EL (cell line): Measurements from ENCODE around the gene IL1RL2.

Experiments
- DNase-seq: peaks from one replicate; pipeline ENCODE4 v3.0.0-alpha.2; 2016

IL1RL2 gene

DNA sequence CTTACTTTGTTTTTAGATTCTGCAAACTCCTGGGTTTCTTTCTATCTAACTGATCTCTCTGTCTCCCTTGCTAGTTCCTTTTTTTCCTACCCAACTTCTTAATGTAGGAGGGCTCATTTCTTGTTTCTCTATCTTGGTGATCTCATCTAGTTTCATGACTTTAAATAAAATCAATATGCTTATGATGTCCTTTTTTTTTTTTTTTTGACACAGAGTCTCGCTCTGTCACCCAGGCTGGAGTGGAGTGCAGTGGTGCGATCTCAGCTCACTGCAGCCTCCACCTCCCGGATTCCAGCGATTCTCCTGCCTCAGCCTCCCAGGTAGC lies 82.3 kb downstream of the IL1RL2 start:
- no peak for DNase-seq

DNA sequence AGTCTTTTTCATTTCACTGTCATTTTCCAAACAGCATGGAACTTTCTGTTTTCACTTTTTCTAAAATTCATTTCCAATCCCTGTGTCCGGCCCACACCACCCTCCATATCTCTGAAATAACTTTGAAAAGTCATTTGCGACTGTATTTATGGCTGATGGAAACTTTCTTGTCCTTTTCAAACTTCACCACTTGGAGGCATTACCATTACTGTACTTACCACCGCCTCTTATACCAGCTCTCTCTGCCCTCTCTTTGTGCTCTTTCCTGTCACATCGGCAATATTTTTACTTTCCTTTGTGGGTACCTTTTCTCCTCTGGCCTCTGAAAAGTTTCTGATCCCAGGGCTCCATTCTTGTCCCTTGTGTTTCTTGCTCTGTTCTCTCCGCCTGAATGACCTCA lies 85.0 kb downstream of the IL1RL2 start:
- no peak for DNase-seq

DNA sequence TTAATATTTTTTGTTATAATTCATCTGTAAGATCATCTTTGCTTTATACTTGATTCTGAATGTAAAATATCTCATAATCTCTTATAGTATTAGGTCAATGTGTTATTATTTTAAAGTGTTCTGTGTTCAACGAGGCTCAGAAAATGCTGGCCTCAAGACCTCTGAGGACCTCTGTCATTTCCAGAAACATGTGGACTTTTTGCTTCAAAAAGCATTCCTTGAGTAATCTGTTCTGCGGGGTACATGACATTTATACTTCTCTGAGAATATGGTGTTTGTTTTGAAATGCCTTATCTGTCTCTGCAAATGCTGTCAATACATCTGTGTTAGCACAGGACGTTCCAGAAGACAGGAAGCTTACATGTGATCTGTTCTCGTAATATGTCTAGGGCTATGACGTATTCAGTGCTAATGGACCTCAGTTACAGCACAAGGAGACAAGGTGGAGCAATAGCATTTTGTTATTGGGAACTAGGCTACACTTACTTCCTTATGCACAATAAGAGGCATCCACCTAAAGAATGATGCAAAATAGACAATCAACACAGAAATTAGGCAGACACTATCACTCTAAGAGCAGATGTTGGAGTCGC lies 86.9 kb downstream of the IL1RL2 start:
- DNase-seq: no peak

DNA sequence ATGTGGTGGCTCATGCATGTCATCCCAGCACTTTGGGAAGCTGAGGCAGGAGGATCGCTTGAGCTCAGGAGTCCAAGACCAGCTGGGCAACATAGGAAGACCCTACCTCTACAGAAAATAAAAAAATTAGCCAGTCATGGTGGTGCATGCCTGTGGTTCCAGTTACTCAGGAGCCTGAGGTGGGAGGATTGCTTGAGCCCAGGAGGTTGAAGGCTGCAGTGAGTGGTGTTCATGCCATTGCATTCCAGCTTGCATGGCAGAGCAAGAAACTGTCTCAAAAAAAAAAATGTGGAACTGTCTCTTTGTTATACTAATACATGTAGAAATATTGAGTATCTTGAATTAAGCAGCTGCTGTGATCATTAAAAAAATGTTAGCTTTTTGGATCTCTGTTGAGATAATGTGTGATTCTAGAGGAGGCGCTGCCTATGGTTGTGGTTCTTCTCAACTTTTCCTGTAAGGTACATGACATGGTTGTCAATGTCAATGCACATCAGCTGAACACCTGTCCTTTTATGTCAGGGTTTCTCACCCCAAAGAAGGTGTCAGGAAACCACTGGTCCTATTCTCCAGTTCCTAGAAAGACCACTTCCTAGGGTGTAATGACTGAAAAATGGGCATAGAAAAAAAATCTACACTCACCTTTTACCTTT lies 89.9 kb downstream of the IL1RL2 start:
- DNase-seq: no peak

DNA sequence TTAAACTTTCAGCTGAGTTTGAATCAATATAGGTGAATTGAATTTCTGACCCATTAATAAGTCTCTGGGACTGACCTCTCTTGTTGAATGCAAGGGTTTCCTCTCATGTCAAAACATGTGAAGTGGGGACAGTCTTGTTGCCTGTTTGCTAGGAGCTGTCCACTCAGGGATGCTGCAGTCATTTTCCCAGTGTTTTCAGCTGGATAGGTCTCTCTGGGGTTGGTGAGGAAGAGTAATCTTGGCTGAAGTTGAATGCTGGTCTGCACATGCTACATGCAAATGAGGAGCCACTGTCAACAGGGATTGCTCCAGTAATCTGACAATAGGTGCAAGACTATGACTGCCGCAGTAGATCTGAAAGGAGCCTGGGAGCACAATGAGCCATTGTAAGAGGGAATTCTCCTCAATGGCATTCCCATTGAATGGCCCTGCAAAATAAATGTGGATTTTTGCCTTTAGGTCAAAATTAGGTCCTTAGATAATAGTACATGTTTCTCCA lies 90.4 kb downstream of the IL1RL2 start:
- DNase-seq: no peak

DNA sequence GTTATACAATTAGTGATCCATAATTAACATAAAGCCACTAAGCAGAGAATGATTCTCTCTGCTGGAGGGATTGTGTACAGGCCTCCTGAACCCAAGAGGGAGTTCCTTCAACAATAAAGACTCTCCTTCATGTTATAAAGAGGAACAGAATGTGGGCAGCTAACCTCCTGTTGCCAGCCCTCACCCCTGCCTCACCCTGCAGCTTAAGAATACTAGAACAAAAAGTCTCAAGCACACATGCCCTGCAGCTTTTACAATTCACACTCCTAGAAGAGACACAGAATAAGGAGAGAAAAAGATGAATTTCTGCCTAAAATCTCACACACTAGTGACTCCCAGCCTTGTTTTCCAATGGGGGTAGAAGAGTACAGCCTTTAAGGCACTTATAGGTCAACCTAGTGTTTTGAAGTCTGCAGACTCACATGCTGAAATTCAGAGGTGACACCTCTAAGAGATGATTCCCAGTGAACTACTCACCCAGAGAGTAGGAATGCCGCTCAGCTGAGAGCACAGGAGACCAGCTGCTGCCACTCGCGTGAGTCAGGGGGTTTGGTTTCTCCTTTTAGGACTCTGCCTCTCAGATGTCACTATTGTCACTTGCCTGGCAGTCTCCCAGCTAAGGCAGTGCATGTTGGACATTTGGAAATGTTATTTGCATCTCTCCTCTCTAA lies 92.0 kb downstream of the IL1RL2 start:
- peak; percentile 8 for DNase-seq

DNA sequence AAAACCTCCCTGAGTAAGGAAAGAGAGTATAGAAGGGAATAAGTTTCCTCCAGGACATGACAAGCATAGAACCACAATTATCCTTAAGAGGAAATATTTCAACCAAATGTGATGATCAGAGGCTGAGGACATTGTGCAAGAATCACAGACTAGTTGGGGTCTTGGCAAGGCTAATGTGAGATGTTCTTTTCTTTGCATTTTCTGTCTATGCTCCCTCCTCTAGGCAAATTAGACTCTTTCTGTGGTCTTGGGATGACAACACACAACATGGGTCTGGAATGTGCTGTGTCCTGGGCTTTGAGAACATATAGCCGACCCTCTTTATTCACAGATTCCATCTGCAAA lies 92.5 kb downstream of the IL1RL2 start:
- DNase-seq: no peak

DNA sequence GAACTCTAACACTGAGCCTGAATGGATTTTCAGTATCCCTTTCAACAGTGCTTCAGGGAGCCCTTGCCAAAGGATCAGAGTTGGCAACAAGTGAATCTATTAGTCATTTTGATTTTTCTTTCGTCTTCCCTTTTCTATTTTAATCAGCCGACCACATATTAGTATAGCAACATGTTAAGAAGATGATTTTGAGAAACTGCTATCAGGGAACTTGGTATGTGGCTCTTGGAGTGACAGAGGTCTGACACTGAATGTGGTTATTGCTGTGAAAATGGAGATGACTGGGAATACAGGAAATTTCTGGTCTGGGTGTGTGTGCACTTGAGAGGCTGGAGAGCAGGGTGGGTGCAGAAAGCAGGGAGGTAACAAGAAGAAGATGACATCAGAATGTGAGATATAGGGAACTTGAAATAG lies 95.9 kb downstream of the IL1RL2 start:
- DNase-seq: no peak

DNA sequence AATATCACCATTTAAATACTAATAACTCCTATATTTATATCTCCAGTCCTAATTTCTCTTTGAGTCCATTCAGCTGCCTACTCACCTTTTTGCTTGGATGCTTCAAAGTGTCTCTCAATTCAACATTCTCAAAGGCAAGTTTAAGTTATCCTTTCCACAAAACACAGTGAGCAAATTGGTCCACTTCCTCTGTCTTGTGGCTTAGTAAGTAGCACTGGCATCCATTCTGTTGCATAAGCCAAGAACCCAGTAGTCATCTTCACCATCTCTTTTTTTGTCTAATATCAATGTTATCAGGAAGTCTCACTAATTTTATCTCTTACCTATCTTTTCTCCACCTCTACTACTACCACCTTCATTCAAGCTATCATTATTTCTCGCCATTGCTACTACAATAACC lies 97.2 kb downstream of the IL1RL2 start:
- no peak for DNase-seq

DNA sequence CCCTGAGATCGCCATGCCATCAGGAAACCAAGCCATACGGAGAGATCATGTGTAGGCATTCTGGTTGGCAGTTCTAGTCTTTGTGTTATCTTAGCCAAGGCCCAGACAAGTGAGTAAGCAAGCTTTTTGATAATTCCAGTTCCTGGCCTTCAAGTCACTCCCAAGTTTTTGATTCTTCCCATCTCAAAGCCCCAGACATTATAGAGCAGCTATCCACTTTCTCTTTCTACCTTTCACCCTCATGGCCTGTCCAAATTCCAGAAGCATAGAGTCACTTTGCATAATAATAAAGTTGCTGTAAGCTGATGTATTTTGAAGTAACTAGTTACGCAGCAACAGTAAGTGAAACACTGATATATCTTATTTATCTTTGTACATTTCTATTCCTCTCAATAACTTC lies 97.8 kb downstream of the IL1RL2 start:
- no peak for DNase-seq

DNA sequence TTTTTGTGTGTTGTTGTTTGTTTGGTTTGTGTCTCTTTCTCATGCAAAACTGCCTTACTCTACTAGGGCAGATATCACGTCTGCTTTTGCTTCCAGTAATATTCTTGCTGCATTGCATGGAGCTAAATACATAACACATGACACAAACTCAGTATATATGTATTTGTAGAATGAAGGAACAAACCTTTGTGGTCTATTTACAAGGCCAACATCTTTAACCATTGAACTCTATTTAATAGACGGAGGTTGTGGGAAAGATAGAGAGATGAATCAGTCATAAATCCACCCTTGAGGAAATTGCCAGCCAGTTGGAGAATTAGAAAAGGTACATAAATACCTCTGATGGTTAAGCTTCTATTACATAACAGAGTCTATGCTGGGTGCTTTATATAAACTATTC lies 98.5 kb downstream of the IL1RL2 start:
- DNase-seq: no peak

DNA sequence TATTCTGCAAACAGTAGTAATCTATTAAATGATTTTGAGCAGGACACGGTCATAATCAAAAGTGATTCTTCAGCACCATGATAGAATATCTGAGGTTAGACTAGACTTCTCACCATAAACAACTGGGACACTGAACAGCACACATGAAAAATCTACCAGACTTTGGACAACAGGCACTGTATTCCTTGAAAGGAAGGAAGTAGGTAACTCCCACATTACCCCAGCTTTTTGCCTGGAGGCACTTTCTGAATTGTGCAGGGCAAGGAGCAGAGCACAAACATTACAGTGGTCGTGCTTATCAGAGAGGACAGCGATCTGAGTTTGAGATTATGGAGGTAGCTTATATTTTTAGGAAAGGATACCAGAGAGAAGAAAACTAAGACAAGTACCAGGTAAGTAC lies 99.2 kb downstream of the IL1RL2 start:
- no peak for DNase-seq

DNA sequence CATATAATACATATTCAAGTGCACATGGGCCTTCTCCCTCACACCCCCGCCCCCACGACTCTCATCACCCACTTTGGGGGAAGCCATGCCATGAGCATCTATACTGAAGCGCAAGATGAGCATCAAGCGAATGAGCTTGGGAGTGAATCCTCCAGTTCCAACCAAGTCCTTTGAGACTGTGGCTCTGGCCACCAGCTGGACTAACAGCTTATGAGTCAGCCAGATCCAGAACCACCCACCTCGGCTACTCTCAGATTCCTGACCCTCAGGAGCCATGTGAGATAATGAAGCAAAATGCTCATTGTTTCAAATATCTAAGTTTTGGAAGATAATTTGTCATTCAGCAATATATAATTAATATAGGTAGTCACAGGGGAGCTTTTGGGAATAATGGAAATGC lies 102.3 kb downstream of the IL1RL2 start:
- DNase-seq: no peak
